Measurements from ENCODE around the gene SPINT1.

Gene SPINT1, protein sequence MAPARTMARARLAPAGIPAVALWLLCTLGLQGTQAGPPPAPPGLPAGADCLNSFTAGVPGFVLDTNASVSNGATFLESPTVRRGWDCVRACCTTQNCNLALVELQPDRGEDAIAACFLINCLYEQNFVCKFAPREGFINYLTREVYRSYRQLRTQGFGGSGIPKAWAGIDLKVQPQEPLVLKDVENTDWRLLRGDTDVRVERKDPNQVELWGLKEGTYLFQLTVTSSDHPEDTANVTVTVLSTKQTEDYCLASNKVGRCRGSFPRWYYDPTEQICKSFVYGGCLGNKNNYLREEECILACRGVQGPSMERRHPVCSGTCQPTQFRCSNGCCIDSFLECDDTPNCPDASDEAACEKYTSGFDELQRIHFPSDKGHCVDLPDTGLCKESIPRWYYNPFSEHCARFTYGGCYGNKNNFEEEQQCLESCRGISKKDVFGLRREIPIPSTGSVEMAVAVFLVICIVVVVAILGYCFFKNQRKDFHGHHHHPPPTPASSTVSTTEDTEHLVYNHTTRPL

GRCh38 chr15:40843885-40844695, at the start of gene SPINT1:
SPINT1 (plus strand) TSS chr15:40844048; CDS start chr15:40844555, 507 bp downstream.
- peak; percentile 52 to 75 (median 66) for DNase-seq (ENCODE audit: low read depth in 3 of 3)

GRCh38 chr15:40796041-40796440, 47.8 kb upstream of the SPINT1 start:
- DNase-seq (ENCODE audit: low read depth in 3 of 3): no peak

DNA sequence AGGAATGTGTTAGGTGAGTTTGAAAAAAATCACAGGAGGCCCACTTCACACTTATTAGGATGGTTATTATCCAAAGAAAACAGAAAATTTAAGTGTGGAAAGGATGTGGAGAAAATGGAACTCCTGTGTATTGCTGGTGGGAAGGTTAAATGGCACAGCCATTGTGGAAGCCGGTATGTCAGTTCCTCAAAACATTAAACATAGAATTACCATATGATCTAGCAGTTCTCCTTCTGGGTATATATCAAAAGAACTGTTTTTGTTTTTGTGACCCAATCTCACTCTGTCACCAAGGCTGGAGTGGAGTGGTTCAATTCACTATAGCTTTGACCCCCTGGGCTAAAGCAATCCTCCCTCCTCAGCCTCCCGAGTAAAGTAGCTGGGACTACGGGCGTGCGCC, 47.3 kb upstream of the SPINT1 start:
- no peak for DNase-seq (ENCODE audit: low read depth in 3 of 3)

DNA sequence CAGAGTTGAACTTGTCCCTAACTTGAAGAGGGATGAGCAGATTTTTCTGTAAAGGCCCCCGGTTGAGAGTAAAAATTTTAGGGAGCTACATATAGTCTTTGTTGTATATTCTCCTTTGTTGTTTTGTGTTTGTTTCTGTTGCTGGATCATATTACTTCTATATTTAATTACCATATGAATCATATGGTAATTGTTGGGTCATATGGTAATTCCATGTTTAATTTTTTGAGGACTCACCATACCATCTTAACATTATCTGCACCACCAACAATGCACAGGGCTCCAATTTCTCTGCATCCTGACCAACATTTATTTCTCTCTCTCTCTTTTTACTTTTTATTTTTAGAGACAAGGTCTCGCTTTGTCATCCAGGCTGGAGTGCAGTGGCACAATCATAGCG, 44.3 kb upstream of the SPINT1 start:
- no peak for DNase-seq (ENCODE audit: low read depth in 3 of 3)

DNA sequence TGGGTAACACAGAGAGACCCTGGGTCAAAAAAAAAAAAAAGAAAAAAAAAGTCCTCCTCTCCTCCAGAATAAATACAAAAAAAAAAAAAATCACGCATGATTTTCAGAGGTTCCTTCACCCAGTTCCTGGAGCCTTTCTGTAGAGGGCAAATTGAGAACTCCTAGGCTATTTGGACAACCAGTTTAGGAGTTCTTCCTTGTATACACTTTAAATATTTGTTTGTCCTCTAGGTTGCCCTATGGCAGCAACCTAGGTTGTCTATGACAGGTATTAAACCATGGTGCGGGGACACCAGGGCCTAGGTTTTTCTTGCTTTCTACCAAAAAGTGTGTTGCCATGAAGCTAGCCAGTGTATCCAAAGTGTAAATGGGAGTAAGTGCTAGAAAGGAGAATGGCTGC, 40.8 kb upstream of the SPINT1 start:
- DNase-seq (ENCODE audit: low read depth in 3 of 3): no peak

- no peak for DNase-seq (ENCODE audit: low read depth in 3 of 3)
Observed at GRCh38 chr15:40803688-40804087, 40.2 kb upstream of the SPINT1 start.

DNA sequence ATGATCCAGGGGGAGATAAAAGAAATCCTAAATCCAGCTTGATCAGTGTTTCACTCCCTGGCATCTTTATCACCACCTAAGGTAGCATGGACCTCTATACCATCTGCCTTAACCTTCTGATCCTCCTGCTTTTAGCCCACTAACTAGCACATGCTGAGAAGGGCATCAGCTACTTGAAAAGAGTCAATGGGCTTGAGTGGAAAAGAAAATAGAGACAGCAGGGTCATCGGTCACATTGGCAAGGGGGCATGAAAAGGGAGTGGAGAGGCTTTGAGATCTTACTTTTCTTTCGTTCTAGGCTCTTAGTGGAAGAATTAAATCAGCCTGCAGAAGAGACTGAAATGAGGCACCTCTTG, 37.2 kb upstream of the SPINT1 start:
- DNase-seq (ENCODE audit: low read depth in 3 of 3): no peak

GRCh38 chr15:40807028-40807887, 36.6 kb upstream of the SPINT1 start, which contains the start of the genes DNAJC17 and ZFYVE19:
DNAJC17 (minus strand) TSS chr15:40807473; CDS start chr15:40807446, 27 bp downstream.
ZFYVE19 (plus strand) TSS chr15:40807089; CDS start chr15:40807590, 501 bp downstream.
- DNase-seq (ENCODE audit: low read depth in 3 of 3): peak; percentile 89 to 93 (median 93)

DNA sequence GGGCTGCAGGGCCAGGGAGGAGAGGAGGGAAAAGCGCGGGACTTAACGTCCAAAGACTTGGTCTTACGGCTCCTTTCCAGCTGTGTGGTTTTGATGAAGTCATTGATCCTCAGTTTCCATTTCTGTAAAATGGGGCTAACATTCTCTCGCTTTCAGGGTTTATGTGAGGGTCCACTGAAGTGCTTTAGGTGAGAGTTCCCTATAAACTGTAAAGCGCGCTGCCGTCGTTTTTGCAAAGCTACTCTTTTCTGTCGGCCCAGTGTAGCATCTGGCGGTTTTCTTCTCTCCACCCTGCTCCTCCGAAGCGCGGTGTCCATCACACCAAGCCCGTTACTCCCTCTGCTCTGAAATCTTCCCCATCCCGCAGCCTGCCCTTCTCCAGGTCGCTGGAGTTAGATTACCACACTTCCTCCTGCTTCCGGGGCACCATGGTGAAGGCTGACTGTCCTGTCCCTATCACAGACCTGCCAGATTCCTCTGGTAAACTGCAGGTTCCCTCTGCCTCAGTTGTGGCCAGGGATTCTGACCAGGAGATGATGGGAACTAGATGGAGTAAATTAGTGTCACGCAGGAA, 35.9 kb upstream of the SPINT1 start:
- DNase-seq (ENCODE audit: low read depth in 3 of 3): no peak

DNA sequence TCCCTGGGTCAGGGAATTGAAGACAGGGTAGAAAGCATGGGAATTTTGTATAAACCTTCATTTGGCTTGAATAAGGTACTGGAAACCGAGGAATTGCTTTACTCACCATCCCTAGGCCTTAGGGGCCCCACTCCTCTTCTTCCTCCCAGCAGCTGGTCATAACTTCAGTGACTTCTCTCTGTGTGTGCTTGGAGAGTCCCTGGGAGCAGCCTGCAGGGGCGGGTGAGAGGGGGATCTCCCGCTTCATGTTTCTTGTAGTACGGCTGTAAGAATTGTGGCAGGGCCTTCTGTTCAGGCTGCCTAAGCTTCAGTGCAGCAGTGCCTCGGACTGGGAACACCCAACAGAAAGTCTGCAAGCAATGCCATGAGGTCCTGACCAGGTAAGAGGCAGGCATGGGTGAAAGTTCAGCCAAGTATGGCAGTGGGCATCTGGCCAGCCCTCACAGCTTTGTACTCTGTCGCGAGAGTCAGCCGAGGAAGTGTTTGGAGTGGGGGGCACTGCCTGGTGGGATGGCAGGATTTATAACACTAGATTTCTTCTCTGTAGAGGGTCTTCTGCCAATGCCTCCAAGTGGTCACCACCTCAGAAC, 34.9 kb upstream of the SPINT1 start:
- DNase-seq (ENCODE audit: low read depth in 3 of 3): no peak

DNA sequence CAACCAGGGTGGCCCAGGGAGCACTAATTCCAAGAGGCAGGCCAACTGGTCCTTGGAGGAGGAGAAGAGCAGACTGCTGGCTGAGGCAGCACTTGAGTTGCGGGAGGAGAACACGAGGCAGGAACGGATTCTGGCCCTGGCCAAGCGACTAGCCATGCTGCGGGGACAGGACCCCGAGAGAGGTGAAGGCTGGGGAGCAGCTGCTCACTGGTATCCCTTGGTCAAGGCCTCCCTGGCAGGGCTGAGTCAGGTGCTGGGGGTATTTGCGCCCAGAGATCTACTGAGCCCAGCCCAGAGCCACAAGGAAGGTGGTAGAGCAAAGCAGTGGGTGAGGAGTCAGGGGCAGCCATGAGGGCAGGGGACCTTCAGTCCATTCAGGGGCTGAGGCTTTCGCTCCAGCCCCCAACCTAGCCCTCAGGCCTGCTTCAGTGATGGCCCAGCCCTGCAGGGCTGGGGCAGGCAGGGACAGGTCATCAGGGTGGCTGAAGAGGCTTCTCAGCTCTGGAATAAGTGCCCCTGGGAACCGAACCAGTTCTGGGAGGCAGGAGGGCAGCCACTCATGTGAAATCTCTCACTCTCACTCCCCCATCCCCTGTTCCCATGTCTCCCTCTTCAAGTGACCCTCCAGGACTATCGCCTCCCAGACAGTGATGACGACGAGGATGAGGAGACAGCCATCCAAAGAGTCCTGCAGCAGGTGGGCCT, 31.0 kb upstream of the SPINT1 start:
- no peak for DNase-seq (ENCODE audit: low read depth in 3 of 3)

GRCh38 chr15:40815042-40815698, 28.7 kb upstream of the SPINT1 start:
- DNase-seq (ENCODE audit: low read depth in 3 of 3): no peak

- no peak for DNase-seq (ENCODE audit: low read depth in 3 of 3)
Observed at GRCh38 chr15:40819048-40819447, 24.8 kb upstream of the SPINT1 start.

DNA sequence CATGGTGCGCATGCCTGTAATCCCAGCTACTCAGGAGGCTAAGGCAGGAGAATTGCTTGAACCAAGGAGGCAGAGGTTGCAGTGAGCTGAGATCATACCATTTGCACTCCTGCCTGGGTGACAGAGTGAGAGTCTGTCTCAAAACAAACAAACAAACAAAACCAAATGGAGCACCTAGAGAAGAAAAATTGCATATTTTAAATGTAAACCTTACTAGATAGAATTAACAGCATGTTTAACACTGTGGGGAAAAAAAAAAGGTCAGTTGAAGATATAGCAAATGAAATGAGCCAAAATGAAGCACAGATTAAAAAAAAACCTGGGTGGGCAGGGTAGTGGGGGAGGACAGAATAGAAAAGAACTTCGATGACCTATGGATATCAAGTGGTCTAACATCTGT, 22.7 kb upstream of the SPINT1 start:
- DNase-seq (ENCODE audit: low read depth in 3 of 3): no peak

DNA sequence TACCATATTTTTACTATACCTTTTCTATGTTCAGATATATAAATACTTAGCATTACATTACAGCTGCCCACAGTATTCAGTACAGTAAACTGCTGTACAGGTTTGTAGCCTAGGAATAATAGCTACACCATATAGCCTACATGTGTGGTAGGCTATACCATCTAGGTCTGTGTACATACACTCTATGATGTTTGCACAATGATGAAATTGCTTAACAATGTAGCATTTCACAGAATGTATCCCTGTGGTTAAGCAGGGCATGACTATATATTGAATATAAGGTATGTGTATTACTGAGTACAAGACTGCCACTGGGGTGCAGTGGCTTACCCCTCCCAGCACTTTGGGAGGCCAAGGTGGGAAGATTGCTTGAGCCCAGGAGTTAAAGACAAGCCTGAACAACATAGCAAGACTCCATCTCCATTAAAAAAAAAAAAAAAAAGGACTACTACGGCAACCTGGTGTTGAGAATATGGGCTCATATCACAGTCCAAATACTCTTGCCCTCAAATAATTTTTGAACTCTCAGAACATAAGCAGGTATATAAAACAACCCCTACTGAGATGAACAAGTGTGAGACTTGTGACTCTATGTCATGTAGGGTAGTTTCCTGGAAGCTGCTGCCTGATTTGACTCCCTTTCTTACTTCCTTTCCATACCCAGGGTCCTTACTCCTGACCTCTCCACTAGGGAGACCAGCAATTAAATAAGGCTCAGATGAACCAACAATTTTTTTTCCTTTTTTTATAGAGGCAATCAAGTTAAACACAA, 20.1 kb upstream of the SPINT1 start:
- no peak for DNase-seq (ENCODE audit: low read depth in 3 of 3)

DNA sequence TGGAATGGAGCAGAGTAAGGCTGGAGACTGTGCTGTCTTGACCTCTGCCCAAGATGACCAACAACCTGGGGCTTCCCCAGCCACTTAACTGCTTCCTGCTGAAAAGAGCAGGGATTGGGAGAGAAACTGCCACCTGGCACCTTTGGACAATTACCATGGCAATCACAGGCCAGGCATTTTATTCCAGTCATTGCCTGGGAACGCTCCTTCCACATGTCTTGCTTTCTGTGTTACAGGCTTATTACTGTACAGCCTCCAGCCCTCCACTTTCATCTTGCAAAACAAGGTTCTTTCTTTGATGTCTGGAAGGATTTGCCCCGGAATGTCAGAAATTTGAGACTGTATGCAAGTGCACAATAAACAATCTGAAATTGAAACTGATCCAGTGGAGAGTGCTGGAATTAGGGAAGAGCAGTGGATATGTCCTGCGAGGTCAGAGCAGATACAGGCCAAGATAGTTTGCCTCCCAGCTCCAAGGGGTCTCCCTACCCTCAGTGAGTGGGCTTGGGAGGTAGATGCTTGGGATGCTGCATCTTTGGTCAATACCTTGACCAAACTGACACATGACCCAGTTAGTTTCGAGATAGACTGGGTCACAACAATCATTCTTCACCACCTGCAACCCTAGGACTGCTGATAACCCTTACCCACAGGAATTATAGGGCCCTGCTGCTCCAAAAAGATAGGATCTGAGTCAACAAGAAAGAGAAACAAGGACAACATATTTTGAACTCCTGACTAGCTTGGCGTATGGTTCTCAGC, 18.0 kb upstream of the SPINT1 start:
- no peak for DNase-seq (ENCODE audit: low read depth in 3 of 3)

DNA sequence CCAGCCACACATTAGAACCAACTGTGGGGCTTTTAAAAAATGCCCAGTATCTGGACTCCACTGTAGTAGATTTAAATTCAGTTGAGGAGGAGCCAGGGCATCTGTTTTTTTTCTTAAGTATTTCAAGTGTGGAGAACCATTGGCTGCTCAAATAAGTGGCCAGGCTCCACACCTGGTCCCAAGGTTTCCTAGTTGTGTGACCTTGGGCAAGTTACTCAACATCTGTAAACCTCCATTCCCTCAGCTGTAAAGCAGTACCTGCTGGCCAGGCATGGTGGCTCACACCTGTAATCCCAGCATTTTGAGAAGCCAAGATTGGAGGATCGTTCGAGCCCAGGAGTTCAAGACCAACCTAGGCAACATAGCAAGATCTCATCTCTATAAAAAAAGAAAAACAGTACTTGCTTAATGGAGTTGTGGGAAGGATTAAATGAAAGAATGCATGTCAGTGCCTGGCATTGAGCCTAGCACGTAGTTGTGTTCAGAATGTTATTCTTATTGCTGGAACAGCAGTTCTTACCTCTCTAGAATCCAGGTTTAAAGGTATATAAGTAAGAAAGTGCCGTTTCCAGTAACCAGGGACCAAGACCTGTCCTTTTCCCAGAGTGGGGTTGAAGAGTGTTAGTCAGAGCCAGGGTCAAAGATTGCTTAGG, 17.3 kb upstream of the SPINT1 start:
- DNase-seq (ENCODE audit: low read depth in 3 of 3): no peak

Data from stimulated activated CD4-positive, alpha-beta T cell treated with anti-CD3 and anti-CD28 coated beads, TNF-alpha, amount 100 ng/mL, for 48 hours (primary cell).